CD4-positive, alpha-beta T cell treated with Interleukin-6 for 4 hours (primary cell): Measurements from ENCODE around the gene ZNF708.
A peak's percentile ranks its signal among the peaks of the same experiment; 100 is the strongest.
"Not testable (repeated sequence)": the region's sequence is repeated elsewhere in the genome, so short reads cannot be mapped to it uniquely, and the experiment has no call there.

Source experiments
- DNase-seq: peaks from one replicate; pipeline ENCODE4 v3.0.0-alpha.2; 2020; ENCODE audit warnings: mixed read lengths

ZNF708 gene

GRCh38 chr19:21328885-21329605 lies at the start of gene ZNF708:
ZNF708 (minus strand) TSS chr19:21329410; CDS start chr19:21329212, 198 bp downstream.
- peak; percentile 81 for DNase-seq

GRCh38 chr19:21362291-21362690 lies 33.1 kb upstream of the ZNF708 start:
- DNase-seq: no peak

GRCh38 chr19:21358768-21359451 lies 29.7 kb upstream of the ZNF708 start, which contains the start of gene ZNF738:
ZNF738 (plus strand) TSS chr19:21359000; CDS start chr19:21359141, 141 bp downstream.
- peak; percentile 82 for DNase-seq

GRCh38 chr19:21352830-21353229 lies 23.6 kb upstream of the ZNF708 start:
- DNase-seq: no peak

GRCh38 chr19:21344841-21345240 lies 15.6 kb upstream of the ZNF708 start:
- DNase-seq: not testable (repeated sequence)

- DNase-seq: no peak
Observed at GRCh38 chr19:21335721-21336120, 6.5 kb upstream of the ZNF708 start.

- no peak for DNase-seq
Observed at GRCh38 chr19:21328406-21328805, 804 bp downstream of the ZNF708 start.

GRCh38 chr19:21326169-21326568 lies 3.0 kb downstream of the ZNF708 start:
- no peak for DNase-seq

GRCh38 chr19:21323000-21323399 lies 6.2 kb downstream of the ZNF708 start:
- no peak for DNase-seq

GRCh38 chr19:21322528-21322927 lies 6.7 kb downstream of the ZNF708 start:
- no peak for DNase-seq

- no peak for DNase-seq
Observed at GRCh38 chr19:21321996-21322395, 7.2 kb downstream of the ZNF708 start.

GRCh38 chr19:21321134-21321533 lies 8.1 kb downstream of the ZNF708 start:
- DNase-seq: no peak

GRCh38 chr19:21317821-21318220 lies 11.4 kb downstream of the ZNF708 start:
- no peak for DNase-seq

- no peak for DNase-seq
Observed at GRCh38 chr19:21314676-21315075, 14.5 kb downstream of the ZNF708 start.

- not testable (repeated sequence) for DNase-seq
Observed at GRCh38 chr19:21312807-21313206, 16.4 kb downstream of the ZNF708 start.

- DNase-seq: no peak
Observed at GRCh38 chr19:21308773-21309172, 20.4 kb downstream of the ZNF708 start.

- not testable (repeated sequence) for DNase-seq
Observed at GRCh38 chr19:21306881-21307479, 22.2 kb downstream of the ZNF708 start.

- DNase-seq: not testable (repeated sequence)
Observed at GRCh38 chr19:21293768-21294167, 35.4 kb downstream of the ZNF708 start.

- no peak for DNase-seq
Observed at GRCh38 chr19:21269813-21270212, 59.4 kb downstream of the ZNF708 start.

GRCh38 chr19:21264891-21265290 lies 64.3 kb downstream of the ZNF708 start:
- DNase-seq: no peak

GRCh38 chr19:21264416-21264815 lies 64.8 kb downstream of the ZNF708 start:
- DNase-seq: no peak

- not testable (repeated sequence) for DNase-seq
Observed at GRCh38 chr19:21260848-21261381, 68.3 kb downstream of the ZNF708 start.

- no peak for DNase-seq
Observed at GRCh38 chr19:21260164-21260847, 68.9 kb downstream of the ZNF708 start.
